PFSK-1 (cell line): Measurements from ENCODE around the gene DTL.

Source experiments
- FOXP2 ChIP-seq: optimal IDR thresholded peaks from 2 replicates; pipeline ENCODE3; 2011; ENCODE audit warnings: borderline replicate concordance, control low read depth, inconsistent platforms; ENCODE audit not compliant: insufficient read depth; ENCODE audit errors: extremely low read length, extremely low read depth
- POLR2AphosphoS5 ChIP-seq: IDR thresholded peaks from 2 replicates; pipeline ENCODE4 v1.6.1; 2012; ENCODE audit warnings: low read depth, mild to moderate bottlenecking, control low read depth, low read length, moderate library complexity
- REST ChIP-seq, 2 experiments: IDR thresholded peaks; 2 replicates each; pipeline versions ENCODE4 v1.6.1 to v1.8.0; 2011 to 2012; ENCODE audit warnings: low read depth in 2 of 2, low read length in 2 of 2, control low read depth in 1 of 2, inconsistent platforms in 1 of 2, mild to moderate bottlenecking in 1 of 2, moderate library complexity in 1 of 2; ENCODE audit not compliant: insufficient read depth in 1 of 2
- SIN3A ChIP-seq: IDR thresholded peaks from 2 replicates; pipeline ENCODE4 v1.6.1; 2012; ENCODE audit warnings: mild to moderate bottlenecking, low read length, moderate library complexity, borderline replicate concordance; ENCODE audit not compliant: insufficient read depth
- TAF1 ChIP-seq: IDR thresholded peaks from 2 replicates; pipeline ENCODE4 v1.6.1; 2012; ENCODE audit warnings: low read length, control low read depth, borderline replicate concordance; ENCODE audit not compliant: insufficient read depth

Gene DTL

DNA sequence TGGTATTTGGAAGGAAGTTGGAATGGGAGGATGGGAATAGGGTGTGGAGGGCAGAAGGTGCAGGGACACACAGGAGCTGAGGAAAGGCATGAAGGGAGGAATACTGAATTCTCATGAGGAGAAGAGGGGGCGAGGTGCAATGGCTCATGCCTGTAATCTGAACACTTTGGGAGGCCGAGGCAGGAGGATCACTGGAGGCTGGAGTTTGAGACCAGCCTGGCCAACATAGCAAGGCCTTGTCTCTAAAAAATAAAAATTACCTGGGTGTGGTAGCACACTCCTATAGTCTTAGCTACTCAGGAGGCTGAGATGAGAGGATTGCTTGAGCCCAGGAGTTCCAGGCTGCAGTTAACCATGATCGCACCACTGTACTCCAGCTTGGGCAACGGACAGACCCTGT lies 117.3 kb downstream of the DTL start:
- TF ChIP-seq FOXP2: no peak
- no peak for TF ChIP-seq POLR2AphosphoS5
- no peak for TF ChIP-seq TAF1
- TF ChIP-seq REST (IDR thresholded peaks at IDR 0.05; ENCODE audit: insufficient read depth in 1 of 2, low read depth in 2 of 2, low read length in 2 of 2): no peak
- TF ChIP-seq SIN3A: no peak

DNA sequence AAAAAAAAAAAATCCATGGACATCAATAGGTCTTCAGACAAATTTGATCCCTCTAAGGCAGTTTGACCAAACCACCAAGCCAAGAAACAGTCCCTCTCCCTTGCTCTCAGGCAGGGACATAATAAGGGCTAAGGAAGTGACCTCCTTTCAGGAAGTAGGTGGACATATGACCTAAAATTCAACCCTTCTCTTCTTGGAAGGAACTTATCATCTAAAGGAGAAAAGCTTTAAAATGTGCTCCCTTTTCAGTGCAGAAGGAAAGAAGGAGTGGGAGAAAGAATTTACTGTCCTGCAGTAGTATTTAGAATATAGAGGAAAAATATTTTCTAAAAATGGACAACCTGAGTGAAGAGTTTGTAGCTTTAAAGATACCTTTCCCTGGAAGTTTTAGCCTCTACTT lies 118.1 kb downstream of the DTL start:
- TF ChIP-seq FOXP2 (no peak), SIN3A (no peak), REST (IDR thresholded peaks at IDR 0.05; ENCODE audit: insufficient read depth in 1 of 2, low read depth in 2 of 2, low read length in 2 of 2) (no peak), TAF1 (no peak), POLR2AphosphoS5 (no peak)
